Urothelium cell line (cell line): ENCODE measurements around the gene STAG3.
"Not testable (repeated sequence)": the region's sequence is repeated elsewhere in the genome, so short reads cannot be mapped to it uniquely, and the experiment has no call there.

Experiments used
- DNase-seq: peaks from one replicate; pipeline ENCODE4 v3.0.0; 2011; ENCODE audit warnings: low spot score, mixed read lengths
- FAIRE-seq: peaks from 2 replicates; lab custom pipeline; 2011; peaks lifted over from hg19 to GRCh38; lab: Jason Lieb, UNC

The STAG3 gene

DNA sequence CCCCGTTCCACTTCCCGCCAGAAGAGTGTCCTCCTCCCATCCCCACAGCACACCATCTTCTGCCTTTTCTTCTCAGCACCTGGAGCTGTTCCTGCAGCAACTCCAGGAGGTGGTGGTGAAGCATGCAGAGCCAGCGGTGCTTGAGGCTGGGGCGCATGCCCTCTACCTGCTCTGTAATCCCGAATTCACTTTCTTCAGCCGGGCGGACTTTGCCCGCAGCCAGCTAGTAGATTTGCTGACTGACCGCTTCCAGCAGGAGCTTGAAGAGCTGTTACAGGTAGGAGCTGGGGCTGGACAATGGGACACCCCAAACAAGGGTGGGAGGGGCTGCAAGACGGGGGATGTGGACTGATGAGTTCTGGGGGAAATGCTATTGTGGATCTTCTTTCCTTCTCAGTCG is 23.0 kb downstream of the STAG3 start:
- DNase-seq (no peak), FAIRE-seq (no peak)

DNA sequence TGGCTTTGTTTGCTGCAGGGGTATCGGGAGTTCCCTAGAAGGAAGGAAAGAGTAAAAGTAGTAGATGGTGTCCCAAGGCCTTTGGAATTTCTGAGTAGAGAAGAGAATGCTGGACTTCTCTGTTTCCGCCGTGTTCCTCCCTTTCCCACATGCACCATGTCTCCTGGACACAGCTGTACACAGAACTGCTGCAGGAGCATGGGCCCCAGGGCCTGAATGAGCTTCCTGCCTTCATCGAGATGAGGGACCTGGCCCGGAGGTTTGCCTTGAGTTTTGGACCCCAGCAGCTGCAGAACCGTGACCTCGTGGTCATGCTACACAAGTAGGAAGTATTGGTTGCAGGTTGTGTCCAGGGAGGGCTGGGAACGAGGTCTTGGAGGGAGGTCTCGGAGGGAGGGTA is 26.7 kb downstream of the STAG3 start:
- FAIRE-seq = no peak
- DNase-seq = no peak

DNA sequence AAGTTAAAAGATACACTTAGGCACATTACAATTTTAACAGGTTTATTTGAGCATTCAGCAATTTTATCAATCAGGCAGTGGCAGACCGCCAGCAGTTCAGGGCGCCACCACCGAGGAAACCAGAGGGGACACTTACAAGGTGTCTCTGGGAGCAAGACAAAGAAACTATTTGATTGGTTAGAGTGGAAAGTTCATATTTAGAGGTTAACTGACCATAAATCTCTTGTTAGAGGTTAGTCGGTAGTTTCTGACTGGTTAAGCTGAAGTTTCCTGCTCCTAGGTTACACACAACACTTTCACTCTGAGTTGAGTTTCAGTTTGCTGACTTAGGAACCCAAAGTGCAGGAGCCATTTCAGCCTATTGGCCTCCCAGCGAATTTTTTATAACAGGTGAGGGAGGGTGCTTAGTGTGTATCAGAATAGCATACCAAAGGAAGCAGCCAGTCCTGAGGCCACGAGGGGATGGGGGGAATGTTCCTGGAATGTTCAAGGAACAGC is 31.2 kb downstream of the STAG3 start:
- DNase-seq (no peak), FAIRE-seq (no peak)

DNA sequence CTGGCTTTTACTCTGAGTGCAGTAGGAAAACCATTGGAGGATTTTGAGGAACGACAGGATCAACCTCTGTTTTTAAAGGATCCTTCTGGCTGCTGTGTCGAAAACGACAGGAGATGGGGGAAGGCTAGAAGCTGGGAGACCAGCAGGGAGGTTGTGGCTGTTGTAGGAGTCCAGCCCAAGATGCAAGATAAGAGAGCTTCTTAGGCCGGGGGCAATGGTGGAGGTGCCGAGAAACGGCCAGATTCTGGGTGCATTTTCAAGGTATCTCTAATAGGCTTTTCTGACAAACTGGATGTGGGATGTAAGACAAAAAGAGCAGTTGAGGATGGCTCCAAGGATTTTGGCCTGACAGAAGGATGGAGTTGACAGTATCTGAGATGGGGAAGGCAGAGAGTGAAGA is 31.8 kb downstream of the STAG3 start:
- FAIRE-seq = no peak
- DNase-seq = no peak

DNA sequence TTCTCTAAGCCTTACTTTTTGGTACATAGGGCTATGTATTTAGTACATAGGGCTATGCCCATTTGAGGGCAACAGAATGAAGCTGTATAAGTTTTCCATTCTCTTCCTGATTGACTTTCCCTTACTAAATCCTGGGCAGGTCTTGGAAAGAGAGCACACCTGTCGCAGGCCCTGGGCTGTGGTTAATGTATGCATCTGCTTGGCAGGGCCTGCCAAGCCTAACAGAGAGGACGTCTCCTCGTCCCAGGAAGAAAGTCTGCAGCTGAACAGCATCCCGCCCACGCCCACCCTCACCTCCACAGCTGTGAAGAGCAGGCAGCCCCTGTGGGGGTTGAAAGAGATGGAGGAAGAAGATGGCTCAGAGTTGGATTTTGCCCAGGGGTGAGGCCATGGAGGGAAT is 33.1 kb downstream of the STAG3 start:
- no peak for DNase-seq
- no peak for FAIRE-seq

DNA sequence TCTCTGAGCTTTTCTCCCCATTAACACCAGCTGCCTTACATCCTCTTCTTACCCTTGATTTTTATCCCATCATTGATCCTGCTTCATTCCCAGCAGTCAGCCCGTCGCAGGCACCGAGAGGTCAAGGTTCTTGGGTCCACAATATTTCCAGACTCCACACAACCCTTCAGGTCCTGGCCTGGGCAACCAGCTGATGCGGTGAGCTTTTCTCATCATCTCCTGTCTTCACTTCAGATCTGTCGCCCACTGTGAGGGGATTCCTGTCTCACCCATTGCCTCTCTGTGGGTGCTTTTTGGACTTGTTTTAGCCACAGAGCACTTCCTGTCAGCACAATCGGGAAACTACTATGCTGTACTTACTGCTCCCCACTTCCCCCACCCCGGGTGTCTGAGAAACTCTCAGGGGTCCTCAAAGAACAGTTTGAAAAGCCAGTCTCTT is 33.6 kb downstream of the STAG3 start:
- FAIRE-seq = no peak

DNA sequence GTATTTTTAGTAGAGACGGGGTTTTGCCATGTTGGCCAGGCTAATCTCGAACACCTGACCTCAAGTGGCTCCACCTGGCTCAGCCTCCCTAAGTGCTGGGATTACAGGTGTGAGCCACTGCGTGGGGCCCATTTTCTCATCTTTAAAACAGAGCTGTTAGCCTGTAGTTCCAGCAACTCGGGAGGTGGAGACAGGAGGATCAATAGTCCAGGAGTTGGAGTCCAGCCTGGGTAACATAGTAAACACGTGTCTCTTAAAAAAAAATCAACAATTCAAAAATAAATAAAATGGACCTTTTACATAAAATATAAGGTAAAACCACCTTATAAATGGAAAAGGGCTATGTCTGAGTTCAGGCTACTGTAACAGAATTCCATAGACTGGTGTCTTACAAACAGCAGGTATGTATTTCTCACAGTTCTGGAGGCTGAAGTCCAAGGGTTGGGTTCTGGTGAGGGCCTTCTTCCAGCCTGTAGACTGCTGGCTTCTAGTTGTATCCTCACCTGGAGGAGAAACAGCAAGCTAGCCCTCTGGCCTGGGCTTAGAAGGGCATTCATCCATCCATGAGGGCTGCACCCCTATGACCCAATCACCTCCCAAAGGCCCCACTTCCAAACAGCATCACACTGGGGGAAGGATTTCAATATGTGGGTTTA is 35.0 kb downstream of the STAG3 start:
- peak; percentile 3 for DNase-seq
- no peak for FAIRE-seq

More for the DNA sequence above, 33.6 kb downstream of the STAG3 start:
- DNase-seq = no peak

DNA sequence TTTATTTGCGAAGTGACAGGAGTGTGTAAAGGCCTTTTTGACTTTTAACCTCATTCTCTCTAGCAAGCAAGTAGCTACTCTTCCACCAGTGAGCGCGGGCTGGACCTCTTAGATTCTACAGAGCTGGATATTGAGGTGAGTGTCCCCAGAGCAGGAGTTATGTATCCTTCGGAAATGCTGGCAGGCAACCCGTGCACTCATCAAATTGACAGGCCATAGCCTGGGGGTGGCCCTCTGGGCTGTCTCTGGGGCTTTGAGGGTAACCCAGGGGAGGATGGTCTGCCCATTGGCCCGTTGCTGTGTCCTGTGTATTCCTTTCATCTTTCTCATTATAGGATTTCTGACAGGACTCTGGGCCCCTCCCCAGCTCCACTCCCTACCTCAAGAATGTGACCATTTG is 36.0 kb downstream of the STAG3 start:
- FAIRE-seq = no peak

DNA sequence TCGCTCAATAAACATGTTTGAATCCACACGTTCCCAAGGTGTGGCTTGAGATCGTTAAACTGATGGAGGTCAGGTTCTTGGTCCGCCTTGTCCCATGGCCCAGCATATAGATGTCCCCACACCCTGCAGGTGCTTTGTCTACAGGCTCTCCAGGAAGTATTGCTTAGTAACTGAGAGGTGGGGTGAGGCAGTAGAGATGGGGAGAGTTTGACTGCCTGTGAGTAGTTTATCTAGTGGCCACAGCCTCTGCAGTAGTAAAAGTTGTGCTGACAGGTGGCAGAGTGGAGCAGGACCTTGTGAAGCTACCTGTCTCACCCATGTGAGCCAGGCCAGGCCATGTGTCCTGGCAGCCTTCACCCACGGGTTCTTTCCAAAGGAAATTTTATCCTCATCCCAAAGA is 36.6 kb downstream of the STAG3 start:
- peak; percentile 4 for DNase-seq
- not testable (repeated sequence) for FAIRE-seq

More for the DNA sequence above, 36.0 kb downstream of the STAG3 start:
- DNase-seq = peak; percentile 11

DNA sequence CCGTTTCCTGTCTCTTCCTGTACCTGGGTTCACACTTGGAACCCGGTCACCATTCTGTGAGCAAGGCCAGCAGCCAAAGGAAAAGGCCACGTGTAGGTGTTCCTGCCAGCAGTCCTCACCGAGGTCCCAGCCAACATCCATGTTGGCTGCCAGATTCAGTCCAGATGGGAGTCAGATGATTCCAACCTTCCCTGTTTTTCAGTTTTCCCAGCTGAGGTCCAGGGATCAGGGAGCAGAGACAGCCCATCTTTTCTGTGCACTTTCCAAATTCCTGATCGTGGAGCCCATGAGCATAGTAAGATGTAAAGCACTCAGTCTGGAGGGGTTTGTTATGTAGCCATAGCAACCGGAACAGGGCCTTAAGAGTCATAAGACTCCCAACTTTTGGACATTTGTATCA is 38.2 kb downstream of the STAG3 start:
- DNase-seq (no peak), FAIRE-seq (no peak)

DNA sequence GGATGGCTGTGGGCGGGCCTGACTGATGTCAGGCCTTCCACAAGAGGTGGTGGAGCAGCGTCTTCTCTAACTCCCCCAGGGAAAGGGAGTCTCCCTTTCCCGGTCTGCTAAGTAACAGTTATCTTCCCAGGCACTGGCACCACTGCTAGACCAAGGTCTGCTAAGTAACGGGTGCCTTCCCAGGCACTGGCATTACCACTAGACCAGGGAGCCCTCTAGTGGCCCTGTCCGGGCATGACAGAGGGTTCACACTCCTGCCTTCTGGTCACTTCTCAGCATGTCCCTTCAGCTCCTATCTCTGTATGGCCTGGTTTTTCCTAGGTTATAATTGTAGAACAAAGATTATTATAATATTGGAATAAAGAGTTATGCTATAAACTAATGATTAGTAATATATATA is 40.2 kb downstream of the STAG3 start:
- peak; percentile 23 for FAIRE-seq
- DNase-seq = not testable (repeated sequence)

DNA sequence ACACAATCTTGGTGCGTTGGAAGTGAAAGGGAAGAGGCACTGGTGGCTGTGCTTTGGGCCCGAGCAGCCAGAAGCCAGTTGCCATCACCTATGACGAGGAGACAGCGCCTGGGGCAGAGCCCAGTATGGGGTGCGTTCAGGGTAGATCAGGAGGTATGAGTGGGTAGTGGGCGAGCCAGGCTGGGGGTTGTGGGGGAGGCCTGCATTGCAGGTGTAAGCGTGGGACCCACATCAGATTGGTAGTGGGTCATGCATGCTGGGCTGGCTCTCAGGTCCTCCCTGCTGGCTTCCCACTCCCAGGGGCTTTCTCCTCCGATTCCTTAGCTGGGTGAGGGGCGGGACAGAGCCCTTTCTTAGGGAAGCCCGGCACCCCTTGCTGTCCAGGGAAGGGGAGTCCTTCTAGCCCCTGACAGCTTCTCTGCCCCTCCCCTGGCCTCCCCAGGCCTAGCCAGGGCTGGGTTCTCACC is 41.6 kb downstream of the STAG3 start:
- FAIRE-seq = no peak
- no peak for DNase-seq

DNA sequence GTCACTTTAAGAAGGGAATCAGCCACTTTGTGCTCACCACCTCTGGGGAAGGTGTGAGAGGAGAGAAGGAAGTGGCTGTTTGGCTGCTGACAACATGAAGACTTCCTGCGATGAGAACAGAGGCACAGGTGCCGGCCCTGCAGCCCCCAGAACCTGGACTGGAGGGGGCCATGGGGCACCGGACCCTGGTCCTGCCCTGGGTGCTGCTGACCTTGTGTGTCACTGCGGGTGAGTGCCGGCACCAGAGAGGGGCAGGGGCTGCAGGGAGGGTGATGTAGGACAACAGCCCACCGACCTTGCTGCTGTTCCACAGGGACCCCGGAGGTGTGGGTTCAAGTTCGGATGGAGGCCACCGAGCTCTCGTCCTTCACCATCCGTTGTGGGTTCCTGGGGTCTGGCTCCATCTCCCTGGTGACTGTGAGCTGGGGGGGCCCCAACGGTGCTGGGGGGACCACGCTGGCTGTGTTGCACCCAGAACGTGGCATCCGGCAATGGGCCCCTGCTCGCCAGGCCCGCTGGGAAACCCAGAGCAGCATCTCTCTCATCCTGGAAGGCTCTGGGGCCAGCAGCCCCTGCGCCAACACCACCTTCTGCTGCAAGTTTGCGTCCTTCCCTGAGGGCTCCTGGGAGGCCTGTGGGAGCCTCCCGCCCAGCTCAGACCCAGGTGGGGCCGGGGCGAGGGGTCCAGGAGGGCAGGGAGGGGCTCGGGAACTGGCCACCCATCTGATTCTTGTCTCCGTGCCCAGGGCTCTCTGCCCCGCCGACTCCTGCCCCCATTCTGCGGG is 42.3 kb downstream of the STAG3 start, which contains the start of gene PVRIG:
Gene PVRIG (plus strand): TSS at position 149 of the 785 bp plus-strand sequence. CDS start 22 bp downstream, at position 171.
- not testable (repeated sequence) for FAIRE-seq, DNase-seq

DNA sequence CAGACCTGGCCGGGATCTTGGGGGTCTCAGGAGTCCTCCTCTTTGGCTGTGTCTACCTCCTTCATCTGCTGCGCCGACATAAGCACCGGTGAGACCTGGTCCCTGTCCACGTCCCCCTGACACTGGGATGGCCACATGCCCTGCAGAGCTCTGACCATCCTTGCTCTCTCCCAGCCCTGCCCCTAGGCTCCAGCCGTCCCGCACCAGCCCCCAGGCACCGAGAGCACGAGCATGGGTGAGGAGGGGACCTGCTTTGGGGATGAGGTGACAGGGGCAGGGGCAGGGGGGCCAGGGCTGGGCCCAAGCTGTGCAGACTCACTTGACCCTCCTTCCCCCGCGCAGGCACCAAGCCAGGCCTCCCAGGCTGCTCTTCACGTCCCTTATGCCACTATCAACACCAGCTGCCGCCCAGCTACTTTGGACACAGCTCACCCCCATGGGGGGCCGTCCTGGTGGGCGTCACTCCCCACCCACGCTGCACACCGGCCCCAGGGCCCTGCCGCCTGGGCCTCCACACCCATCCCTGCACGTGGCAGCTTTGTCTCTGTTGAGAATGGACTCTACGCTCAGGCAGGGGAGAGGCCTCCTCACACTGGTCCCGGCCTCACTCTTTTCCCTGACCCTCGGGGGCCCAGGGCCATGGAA is 43.0 kb downstream of the STAG3 start:
- DNase-seq (no peak), FAIRE-seq (no peak)

DNA sequence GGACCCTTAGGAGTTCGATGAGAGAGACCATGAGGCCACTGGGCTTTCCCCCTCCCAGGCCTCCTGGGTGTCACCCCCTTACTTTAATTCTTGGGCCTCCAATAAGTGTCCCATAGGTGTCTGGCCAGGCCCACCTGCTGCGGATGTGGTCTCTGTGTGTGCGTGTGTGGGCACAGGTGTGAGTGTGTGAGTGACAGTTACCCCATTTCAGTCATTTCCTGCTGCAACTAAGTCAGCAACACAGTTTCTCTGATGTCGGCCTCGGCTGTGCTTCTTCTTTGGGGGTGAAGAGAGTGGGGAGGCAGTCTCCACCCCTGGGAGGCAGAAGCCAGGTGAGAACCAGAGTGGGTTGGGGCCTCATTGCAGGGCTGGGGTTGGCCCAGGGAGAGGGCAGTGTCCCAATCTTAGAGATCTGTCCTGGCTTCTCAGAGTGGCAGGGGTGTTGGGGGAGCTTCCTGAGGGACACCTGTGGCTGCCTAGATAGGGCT is 43.6 kb downstream of the STAG3 start:
- FAIRE-seq (no peak), DNase-seq (no peak)

DNA sequence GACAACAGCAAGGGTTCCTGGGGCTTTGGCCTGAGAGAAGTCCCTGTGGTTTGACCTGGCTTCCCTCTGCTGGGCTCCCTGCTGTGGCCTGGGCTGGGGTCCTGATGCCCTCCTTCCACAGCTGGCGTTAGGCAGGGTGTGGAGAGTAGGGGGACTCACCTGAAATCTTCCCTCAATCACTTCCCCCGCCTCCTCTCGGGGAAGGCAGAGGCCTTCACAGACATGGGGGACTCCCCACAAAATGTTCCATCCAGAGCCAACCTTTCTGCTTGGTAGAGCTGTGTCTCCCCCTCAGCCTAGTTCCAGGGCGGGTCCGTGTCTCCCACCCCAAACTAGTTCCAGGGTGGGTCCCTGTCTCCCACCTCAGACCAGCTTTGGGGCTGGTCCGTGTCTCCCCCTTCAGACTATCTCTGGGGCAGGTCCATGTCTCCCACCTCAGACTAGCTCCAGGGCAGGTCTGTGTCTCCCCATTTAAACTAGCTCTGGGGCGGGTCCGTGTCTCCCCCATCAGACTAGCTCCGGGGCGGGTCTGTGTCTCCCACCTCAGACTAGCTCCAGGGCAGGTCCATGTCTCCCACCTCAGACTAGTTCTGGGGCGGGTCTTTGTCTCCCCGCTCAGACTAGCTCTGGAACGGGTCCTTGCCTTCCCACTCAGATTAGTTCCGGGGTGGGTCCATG is 44.2 kb downstream of the STAG3 start:
- FAIRE-seq (no peak), DNase-seq (no peak)

DNA sequence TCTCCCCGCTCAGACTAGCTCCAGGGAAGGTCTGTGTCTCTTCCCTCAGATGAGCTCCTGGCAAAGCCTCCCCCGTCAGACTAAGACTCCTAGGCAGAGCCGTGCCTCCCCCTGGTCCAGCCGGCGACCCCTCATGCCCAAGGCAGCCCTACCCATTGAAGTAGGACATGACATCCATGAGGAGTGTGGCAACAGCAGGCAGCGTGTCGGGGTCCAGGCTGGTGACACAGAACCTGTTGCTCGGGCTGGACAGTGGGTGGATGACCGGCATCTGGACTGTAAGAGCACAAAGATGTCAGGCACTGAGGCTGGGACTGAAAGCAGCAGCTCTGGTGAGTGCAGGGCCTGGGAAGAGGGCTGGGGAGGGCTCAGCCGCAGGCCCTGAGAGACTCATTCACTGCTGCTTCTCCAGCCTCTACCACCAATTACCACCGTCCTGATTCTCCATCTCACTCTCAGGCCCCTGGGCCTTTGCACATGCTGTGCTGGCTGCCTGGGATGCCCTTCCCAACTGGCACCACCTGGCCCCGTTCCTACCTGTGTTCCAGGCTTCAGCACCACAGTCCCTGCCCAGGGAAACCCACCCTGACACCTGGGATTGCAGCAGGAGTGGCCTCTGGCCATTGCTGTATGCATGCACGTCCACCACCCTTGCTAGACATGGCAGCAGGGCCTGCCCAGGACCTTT is 44.9 kb downstream of the STAG3 start:
- FAIRE-seq = no peak
- DNase-seq = no peak

DNA sequence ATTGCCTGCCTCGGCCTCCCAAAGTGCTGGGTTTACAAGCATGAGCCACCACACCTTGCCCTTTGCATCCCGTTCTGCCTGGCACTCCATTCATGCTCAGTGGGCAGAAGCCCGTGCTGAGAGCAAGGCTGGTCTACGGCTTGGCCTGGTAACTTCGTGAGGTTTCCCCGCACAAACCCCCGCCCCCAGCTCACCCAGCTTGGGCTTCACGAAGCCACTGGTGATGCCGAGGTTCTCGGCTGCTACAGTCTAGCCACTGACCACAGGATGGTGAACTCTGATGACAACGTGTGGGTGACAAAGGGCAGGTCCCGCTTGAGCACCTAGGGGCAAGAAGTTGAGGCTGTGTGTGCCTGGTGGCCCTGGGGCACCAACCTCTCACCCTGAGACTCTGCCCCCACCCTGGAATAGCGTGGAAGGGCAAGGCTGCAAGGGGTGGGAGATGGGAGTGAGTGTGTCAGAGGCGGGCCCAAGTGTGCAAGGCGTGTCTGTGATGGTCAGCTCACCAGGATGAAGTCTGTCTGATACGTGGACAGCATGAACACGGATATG is 45.7 kb downstream of the STAG3 start:
- FAIRE-seq = not testable (repeated sequence)

DNA sequence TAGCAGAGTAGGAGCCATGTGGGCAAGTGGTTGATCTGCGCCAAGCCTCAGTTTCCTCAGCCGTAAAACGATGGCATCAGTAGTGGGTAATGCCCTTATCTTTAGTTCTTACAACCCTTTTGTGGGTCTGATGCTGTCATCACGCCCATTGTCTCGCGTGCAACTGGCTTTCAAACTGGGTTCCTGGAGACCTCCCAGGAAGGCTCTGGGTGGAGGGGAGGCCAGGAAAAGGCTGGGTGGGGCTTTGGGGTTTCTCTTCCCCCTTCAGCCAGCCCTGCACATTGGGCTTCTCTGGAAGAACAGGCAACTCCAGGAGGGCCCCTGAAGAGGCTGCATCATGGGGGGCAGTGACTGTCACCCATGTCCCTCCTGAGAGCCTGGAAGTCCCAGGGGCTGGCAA is 47.2 kb downstream of the STAG3 start:
- DNase-seq, FAIRE-seq: not testable (repeated sequence)

More for the DNA sequence above, 45.7 kb downstream of the STAG3 start:
- DNase-seq = not testable (repeated sequence)
